ENCODE results near the gene AMIGO1.
A peak's percentile ranks its signal among the peaks of the same experiment; 100 is the strongest.

The AMIGO1 gene, protein sequence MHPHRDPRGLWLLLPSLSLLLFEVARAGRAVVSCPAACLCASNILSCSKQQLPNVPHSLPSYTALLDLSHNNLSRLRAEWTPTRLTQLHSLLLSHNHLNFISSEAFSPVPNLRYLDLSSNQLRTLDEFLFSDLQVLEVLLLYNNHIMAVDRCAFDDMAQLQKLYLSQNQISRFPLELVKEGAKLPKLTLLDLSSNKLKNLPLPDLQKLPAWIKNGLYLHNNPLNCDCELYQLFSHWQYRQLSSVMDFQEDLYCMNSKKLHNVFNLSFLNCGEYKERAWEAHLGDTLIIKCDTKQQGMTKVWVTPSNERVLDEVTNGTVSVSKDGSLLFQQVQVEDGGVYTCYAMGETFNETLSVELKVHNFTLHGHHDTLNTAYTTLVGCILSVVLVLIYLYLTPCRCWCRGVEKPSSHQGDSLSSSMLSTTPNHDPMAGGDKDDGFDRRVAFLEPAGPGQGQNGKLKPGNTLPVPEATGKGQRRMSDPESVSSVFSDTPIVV

DNA sequence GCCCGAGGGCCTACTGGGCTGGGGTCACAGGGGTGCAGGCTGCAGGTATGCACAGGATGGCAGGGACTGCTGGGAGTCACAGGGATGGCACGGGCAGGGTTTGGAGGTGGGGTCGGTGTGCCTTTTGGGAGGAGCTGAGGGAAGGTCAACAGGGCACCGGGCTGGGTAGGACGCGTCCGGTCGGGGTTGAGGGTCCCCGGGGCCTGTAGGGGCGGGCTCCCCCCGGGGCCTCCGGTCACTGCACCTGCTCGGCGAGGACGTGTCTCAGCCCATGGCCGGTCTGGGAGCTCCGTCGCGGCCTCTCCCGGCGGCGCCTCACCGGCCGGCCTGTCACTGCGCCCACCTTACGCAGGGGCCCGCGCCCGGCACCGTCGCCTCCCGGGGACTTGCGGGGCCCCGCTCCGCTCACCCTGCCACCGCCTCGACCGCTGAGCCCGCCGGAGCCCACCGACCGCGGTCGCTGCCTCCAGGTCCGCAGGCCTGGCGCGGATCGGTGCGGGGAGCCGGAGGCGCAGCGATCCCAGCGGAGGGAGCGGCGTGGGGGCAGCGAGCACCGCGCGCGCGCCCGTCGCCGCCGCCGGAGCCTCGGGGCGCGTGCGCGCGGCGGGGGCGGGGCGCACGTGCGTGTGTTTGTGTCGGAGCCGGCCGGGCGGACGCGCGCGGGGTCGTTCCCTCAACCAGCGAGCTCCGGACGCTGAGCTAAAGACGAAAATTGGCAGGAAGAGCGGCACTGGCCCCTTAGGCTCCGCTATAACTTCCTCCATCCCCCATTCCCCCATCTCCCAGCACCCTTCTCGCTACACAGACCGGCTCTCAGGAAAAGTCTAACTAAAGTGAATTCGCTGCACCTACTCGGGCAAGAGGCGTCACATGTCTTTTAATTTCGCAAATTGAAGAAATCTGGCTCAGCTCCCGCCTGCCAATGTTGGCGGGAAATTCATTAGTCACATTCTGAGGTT lies at the start of gene AMIGO1:
TSS of gene AMIGO1 (minus strand) at position 552 of the 959 bp plus-strand sequence. CDS start 815 bp downstream, outside the sequence.
- FAIRE-seq (no peak), DNase-seq (ENCODE audit: insufficient read length, low spot score) (peak; percentile 82)
- TF ChIP-seq, protein P1, sequence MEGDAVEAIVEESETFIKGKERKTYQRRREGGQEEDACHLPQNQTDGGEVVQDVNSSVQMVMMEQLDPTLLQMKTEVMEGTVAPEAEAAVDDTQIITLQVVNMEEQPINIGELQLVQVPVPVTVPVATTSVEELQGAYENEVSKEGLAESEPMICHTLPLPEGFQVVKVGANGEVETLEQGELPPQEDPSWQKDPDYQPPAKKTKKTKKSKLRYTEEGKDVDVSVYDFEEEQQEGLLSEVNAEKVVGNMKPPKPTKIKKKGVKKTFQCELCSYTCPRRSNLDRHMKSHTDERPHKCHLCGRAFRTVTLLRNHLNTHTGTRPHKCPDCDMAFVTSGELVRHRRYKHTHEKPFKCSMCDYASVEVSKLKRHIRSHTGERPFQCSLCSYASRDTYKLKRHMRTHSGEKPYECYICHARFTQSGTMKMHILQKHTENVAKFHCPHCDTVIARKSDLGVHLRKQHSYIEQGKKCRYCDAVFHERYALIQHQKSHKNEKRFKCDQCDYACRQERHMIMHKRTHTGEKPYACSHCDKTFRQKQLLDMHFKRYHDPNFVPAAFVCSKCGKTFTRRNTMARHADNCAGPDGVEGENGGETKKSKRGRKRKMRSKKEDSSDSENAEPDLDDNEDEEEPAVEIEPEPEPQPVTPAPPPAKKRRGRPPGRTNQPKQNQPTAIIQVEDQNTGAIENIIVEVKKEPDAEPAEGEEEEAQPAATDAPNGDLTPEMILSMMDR (IDR thresholded peaks at IDR 0.05; ENCODE audit: insufficient read depth, missing control alignments), result no peak

GRCh38 chr1:109557520-109557919 lies 48.0 kb upstream of the AMIGO1 start:
- DNase-seq (ENCODE audit: insufficient read length, low spot score) (no peak), FAIRE-seq (no peak)
- TF ChIP-seq, protein P1 (IDR thresholded peaks at IDR 0.05; ENCODE audit: insufficient read depth, missing control alignments), result no peak

GRCh38 chr1:109556563-109556962 lies 47.0 kb upstream of the AMIGO1 start:
- TF ChIP-seq, protein P1 (IDR thresholded peaks at IDR 0.05; ENCODE audit: insufficient read depth, missing control alignments), result no peak
- FAIRE-seq (no peak), DNase-seq (ENCODE audit: insufficient read length, low spot score) (no peak)

DNA sequence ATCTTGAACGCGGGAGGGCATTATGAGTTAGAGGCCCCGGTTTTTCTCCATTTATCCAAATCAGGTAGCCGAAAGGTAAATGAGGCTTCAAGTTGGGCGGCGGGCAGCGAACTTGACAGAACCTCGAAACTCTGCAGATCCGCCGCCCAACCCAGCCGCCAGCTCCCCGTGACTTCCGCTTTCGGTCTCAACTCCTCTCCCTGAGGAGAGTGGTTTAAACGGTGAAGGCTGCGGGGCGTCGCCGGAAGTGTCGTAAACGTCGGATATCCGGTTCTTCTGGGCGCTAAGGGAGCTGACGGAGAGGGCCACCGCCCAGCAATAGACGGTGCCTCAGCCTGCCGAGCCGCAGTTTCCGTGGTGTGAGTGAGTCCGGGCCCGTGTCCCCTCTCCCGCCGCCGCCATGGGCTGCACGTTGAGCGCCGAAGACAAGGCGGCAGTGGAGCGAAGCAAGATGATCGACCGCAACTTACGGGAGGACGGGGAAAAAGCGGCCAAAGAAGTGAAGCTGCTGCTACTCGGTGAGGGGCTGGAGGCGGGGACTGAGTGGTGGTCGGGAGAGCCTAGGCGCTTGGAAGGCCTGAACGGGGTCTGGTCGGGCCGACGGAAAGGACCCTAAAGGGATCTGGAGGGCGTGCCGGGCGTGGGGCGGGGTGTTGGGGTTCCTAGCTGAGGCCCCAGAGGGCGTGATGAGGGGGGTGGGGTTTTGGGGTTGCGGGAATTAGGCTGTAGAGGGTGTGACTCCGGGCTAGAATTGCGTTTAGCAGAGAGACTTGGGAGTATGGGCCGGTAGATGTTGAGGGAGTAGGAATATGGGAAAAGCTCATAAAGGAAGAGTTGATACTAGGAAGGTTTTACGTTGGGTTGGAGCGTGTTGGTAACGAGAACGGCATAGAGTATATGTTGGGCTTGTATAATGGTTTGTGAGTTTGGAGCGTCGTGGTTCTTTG lies 39.1 kb upstream of the AMIGO1 start, which contains the start of gene GNAI3:
TSS of gene GNAI3 (plus strand) at position 295 of the 947 bp plus-strand sequence. CDS start at position 401, 106 bp downstream.
- DNase-seq (ENCODE audit: insufficient read length, low spot score) (peak; percentile 74), FAIRE-seq (no peak)
- TF ChIP-seq, protein P1 (IDR thresholded peaks at IDR 0.05; ENCODE audit: insufficient read depth, missing control alignments), result no peak

GRCh38 chr1:109547463-109548320 lies 38.2 kb upstream of the AMIGO1 start:
- TF ChIP-seq, protein P1 (IDR thresholded peaks at IDR 0.05; ENCODE audit: insufficient read depth, missing control alignments), result no peak
- no peak for DNase-seq (ENCODE audit: insufficient read length, low spot score)
- FAIRE-seq, result no peak
